ENCODE results near the gene PLEKHN1.

DNA sequence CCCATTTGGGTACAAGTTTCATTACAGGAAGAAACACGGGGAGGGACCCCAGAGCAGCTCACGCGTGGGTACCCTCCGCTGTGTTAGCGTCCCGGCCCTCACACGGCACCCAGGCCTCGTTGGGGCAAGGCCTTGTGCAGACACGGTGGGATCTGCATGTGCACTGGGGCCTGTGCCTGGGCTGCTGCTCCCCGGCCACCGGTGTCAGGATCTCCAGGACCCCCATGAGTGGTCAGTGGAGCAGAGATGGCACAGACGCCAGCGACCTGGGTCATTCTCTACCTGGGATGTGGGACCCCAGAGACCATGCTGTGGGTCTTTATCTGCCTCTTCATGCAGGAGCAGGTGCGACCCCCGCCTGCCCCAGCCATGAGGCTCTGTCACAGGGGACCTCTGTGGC is 47.9 kb upstream of the PLEKHN1 start:
- TF ChIP-seq CTCF (IDR thresholded peaks at IDR 0.05; ENCODE audit: low read length) (no peak), EZH2 (optimal IDR thresholded peaks at IDR 0.05; ENCODE audit: low read depth, low read length) (no peak), EZH2phosphoT487 (IDR thresholded peaks at IDR 0.05; ENCODE audit: low read length) (no peak)
